IPS DF 19.7 (cell line): Measurements from ENCODE around the gene FRRS1.
"Not testable (repeated sequence)": the region's sequence is repeated elsewhere in the genome, so short reads cannot be mapped to it uniquely, and the experiment has no call there.

Experiments
- DNase-seq: peaks from one replicate; pipeline ENCODE4 v3.0.0-alpha.2; 2013; ENCODE audit warnings: low read depth, low spot score

Gene FRRS1

DNA sequence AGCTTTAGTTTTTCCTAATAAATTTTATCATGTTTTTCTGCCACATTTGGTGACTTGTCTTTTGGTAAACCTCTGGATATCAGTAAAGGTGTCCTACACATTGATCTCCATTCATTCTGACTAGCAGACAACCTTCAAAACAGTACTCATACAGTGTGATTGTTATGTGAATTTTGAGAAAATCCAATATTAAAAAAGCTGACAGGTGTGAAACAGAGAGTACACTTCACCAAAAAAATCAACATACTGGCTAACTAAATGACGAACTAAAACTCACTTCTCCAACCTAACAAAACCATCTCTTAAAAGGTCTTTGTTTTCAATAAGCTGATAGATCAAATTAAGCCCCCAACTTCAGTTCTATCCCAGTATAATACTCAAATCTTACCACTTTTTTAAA, 1.5 kb downstream of the FRRS1 start:
- no peak for DNase-seq

GRCh38 chr1:99764439-99764838, 2.0 kb downstream of the FRRS1 start:
- DNase-seq = no peak

DNA sequence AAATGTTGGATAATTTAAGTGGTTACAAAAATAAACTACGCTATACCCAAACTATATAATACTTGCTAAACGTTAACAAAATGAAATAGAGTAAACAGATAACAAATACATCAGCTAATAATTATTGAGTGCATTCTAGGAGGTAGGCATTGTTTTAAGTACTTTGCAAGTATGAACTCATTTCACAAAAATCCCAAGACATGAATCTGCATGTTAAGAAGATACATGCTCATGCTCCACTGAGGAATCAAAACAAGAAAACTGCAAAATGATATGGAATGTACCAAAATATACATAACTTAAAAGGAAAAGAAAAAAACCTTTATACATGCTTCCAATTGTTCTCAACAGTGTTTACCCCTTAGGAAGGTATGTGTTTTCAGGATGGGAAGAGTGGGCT, 2.5 kb downstream of the FRRS1 start:
- DNase-seq = no peak

- no peak for DNase-seq
Measured at GRCh38 chr1:99761774-99762173, 4.7 kb downstream of the FRRS1 start.

DNA sequence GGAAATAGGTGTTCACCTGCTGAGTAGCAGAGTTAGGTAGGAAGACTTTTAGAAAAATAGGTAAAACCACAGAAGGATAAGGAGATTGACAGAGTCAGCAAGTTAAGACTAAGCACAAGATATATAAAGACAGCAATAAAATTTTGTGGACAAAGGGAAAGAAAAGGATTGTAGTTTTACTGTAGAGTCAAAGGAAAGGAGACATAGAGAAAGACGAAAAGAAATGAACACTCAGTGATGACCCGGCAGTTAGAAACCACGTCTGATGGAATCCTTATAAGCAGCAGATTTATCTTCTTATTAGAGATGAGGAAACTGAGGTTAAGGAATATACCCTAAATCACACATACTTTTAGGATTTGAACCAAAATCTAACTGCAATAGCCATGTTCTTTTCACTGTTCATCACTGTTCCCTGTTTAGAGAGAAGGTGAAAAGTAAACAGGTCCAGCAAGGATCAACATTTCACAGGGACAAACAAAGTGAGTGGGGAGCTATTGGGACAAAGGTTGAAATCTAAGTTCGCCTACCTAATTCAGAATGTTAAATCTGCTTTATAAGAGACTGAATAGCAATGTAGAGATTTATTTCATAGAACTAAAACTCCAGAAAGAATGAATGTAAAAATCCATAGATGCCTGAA, 6.8 kb downstream of the FRRS1 start:
- no peak for DNase-seq

- DNase-seq = not testable (repeated sequence)
Measured at GRCh38 chr1:99758686-99759517, 7.5 kb downstream of the FRRS1 start.

GRCh38 chr1:99758073-99758511, 8.3 kb downstream of the FRRS1 start:
- no peak for DNase-seq

- DNase-seq = no peak
Measured at GRCh38 chr1:99756598-99756997, 9.8 kb downstream of the FRRS1 start.

GRCh38 chr1:99755664-99756063, 10.8 kb downstream of the FRRS1 start:
- DNase-seq = no peak

- no peak for DNase-seq
Measured at GRCh38 chr1:99754697-99755096, 11.7 kb downstream of the FRRS1 start.

- no peak for DNase-seq
Measured at GRCh38 chr1:99754055-99754626, 12.3 kb downstream of the FRRS1 start.

DNA sequence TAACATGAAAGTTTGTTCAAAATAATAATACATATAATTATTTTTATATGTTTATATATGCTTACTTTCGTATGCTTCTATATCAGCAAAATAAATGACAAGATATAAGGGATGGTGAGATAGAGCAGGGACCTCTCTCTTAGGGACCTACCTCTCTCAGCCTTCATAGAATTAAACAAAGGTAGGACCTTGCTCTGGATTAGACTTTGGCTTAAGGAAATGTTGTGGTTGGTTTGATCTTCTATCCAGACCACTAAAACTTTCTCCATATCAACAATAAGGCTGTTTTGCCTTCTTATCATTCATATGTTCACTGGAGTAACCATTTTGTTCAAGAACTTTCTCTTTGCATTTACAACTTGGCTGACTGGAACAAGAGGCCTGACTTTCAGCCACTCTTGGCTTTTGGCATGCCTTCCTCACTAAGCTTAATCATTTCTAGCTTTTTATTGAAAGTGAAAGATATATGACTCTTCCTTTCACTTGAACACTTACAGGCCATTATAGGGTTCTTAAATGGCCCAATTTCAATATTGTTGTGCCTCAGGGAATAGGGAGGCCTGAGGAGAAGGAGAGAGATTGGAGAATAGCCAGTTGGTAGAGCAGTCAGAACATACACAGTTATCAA, 14.4 kb downstream of the FRRS1 start:
- no peak for DNase-seq

GRCh38 chr1:99749504-99750347, 16.7 kb downstream of the FRRS1 start:
- no peak for DNase-seq

- DNase-seq = no peak
Measured at GRCh38 chr1:99748419-99748818, 18.0 kb downstream of the FRRS1 start.

DNA sequence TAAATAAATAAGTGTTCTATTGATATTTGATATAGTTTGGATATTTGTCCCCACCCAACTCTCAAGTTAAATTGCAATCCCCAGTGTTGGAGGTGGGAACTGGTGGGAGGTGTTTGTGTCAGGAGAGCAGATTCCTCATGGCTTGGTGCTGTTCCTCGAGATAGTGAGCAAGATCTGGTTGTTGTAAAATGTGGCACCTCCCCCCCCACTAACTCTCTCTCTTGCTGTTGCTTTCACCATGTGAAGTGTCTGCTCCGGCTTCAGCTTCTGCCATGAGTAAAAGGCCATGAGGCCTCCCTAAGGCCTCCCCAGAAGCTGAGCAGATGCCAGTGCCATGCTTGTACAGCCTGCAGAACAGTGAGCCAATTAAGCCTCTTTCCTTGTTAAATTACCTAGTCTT, 20.8 kb downstream of the FRRS1 start:
- no peak for DNase-seq

DNA sequence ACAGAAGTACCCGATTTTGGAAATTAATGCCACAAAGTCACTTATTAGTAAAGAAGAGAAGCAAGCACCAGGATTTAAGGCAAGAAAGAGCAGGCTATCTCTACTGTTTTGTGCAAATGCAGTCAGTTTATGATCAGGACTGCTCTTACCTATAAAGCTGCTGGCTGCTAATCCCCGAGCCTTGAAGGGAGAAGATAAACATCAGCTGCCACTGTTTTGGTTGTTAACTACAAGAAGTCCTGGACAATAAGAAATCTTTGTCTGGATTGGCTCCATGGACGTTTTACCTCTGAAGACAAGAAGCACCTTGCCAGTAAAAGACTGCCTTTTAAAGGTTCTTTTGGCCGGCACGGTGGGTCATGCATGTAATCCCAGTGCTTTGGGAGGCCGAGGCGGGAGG, 21.4 kb downstream of the FRRS1 start:
- no peak for DNase-seq

DNA sequence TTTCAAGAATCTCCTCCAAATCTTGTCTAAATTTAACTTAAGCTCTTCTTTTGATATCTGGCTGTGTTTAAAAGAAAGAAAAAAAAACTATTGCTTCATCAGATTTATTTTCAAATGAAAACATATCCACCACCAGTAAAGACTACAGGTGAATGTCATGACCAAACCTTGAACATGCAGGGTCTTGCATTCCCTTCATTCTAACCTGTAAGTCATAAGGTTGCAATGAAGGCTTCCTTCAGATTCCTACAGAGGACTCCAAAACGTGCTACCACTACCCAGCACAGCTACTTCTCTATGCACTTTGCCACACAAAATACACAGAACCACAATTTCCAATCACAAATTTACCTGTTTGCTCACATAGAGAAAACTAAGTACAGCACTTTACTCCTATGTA, 26.3 kb downstream of the FRRS1 start:
- DNase-seq = no peak

DNA sequence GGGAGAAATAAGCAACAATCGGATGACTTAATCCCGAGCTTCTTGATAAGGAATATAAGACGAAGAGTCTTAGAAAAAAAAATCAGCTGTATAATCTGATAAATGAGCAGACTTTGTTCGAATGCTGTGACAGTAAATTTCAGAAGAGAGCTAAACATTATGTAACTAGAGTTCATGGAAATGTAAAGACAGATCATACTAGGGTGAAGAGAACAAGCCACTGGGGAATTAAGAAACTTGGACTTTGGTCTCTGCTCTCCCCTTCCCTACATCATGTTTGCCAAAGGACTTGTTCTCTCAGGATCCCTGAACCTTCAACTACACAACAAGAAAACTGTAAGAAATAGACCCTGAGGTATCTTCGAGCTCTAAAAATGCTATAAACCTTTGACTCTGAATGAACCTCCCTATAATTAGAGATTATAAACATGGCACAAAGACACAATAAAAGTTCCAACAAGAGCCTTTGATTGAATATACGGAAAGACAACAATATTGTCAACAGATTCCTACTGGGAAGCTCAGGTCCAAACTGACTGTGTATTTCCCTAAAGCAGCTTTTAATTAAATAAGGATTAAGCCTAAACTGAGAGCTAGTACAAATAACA, 27.5 kb downstream of the FRRS1 start:
- no peak for DNase-seq

DNA sequence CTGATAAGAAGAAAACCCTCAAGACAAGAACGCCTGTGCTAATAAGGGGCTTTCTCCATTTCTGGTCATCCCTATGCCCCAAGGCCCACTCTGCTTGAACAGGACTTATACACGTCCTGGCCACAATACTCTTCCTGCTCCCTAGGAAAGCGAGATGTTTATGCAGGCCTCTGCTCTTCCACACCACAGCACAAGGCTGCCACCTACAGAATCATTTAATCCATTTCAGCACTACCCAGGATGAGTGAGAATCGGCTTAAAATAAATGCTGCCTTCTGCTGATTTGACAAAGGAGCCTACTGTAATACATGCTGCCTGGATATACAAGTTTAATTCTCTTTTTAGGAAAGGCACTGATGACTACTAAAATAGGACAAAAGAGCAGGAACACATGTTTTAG, 29.4 kb downstream of the FRRS1 start:
- DNase-seq = peak; percentile 48

DNA sequence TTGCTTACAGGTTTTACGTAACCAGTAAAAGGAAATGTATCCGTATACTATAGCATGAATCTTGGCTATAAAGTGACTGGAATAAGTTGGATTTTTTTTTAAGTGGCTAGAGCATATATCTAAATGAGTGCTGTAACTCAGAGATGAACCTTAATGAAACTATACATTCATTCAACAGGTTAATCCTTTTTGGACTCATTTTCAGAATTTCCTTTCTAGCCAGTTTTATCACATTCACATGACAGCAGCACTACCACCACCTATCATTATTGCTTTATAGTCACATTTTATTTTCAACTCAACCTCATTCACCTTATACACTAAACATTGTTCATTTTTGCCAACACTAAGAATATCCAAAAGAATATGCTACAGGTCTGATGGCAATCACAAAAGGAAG, 30.6 kb downstream of the FRRS1 start:
- DNase-seq = no peak

GRCh38 chr1:99731384-99731783, 35.1 kb downstream of the FRRS1 start:
- no peak for DNase-seq
